CD4-positive, alpha-beta T cell treated with Interferon alpha-2 for 1 hour (primary cell): Measurements from ENCODE around the gene PHKB.

Experiments used
- DNase-seq, 2 donors: peaks; one replicate each; pipeline ENCODE4 v3.0.0-alpha.2; 2020 to 2022

The PHKB gene

DNA sequence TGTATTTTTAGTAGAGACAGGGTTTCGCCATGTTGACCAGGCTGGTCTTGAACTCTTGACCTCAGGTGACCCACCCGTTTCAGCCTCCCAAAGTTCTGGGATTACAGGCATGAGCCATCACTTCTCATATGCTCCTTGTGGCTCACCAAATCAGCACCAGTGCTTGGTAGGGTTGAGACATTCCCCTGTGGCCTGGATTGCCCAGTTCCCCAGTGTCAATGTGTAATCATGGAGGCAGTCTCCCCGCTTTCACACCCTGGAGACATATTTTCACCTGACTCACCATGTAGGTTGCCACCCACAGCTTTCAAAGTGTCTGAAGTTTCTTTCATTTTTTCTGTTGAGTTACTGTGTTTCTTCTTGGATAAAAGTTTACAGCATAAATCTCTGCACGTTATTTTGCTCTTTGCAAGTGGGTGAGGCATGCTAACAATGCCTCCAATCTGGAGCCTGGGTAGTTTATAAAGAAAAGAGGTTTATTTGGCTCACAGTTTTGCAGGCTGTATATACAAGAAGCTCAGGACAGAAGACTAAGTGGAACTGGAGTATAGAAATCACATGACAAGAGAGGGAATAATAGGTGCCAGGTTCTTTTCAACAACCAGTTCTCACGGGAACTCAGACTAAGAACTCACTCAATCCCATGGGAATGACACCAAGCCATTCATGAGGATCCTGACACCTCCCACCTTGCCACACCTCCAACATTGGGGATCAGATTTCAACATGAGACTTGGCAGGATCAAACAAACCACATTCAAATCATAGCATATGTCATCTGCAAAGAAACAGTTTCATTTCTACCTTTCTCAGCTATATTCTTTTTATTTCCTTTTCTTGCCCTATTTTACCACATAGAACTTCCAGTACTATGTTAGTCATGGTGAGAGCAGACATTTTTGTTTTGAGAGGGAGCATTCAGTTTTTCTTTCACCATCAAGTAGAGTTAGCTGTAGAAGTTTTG lies 113.2 kb downstream of the PHKB start:
- peak in 1 of 2 donors; percentile 47 for DNase-seq

GRCh38 chr16:47577029-47577428 lies 115.9 kb downstream of the PHKB start:
- no peak for DNase-seq

DNA sequence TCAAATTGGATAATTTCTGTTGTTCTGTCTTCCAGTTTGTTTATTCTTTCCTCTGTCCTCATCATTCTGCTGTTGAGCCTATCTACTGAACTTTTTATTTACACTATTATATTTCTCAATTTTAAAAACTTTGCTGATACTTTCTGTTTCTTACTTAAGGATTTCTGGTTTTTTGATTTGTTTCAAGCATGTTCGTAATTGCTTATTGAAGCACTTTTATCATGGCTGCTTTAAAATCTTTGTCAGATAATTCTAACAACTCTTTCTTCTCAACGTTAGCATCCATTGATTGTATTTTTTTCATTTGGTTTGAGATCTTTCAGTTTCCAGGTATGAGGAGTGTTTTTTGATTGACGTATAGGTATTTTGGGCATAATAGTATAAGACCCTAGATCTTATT lies 116.9 kb downstream of the PHKB start:
- DNase-seq, result no peak

GRCh38 chr16:47578573-47578972 lies 117.4 kb downstream of the PHKB start:
- no peak for DNase-seq

DNA sequence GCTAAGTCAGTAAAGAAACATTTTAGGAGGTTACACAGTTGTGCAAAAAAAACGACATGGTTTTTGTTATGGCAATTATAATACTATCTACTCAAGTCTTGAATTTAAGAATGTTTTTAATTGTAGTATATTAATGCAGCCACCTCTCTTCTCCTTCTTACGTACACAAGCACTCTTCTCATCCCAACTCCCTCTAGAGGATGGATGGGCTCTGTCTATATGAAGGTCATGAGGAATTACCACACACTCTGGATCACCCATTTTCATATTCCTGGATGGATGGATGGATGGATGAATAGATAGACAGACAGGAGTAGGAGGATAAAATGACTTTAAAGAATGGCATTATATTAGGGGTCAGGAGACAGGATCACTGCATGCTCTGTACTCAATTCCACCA lies 120.0 kb downstream of the PHKB start:
- DNase-seq, result no peak

- DNase-seq, result no peak
These were observed 123.5 kb downstream of the PHKB start for GRCh38 chr16:47584464-47585225.

GRCh38 chr16:47586121-47586520 lies 125.0 kb downstream of the PHKB start:
- DNase-seq, result no peak

- no peak for DNase-seq
These were observed 129.3 kb downstream of the PHKB start for GRCh38 chr16:47590472-47590871.

DNA sequence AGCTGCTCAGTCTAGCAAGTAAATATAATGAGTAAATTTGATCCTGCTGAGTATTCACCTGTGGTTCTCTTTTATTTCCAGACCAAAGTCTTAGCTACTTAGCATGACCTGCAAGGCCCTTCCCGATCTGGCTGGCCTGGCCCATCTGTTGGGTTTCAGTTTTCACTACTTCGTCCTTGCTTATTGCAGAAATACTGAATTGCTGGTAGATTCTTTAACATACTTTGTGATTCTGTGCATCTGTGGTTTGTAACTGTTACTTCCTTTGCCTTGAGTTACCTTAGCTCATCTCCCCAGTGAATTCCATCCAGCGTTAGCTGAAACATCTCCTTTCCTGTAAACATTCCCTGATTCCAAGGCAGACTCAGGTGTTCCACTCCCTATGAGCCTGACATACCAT lies 131.1 kb downstream of the PHKB start:
- DNase-seq, result peak in 1 of 2 donors; percentile 9

DNA sequence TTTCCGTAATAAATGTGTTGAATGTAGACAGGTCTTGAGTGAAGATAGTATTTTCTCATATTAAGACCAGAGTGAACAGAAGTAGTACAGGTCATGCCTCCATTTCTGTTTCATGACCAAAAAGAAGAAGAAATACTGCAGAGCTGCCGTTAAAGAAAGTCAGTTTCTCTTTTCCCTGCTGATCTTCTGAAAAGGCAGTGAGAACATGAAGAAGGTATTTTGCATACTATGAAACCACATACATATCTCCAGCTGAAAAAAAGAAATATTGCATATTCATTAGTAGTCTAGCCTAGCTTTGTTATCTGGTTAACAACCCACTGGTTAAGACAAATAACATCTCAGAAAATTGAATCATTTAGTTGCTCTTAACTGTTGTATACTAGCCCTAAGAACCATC lies 138.4 kb downstream of the PHKB start:
- DNase-seq, result no peak

GRCh38 chr16:47600376-47600775 lies 139.2 kb downstream of the PHKB start:
- no peak for DNase-seq

DNA sequence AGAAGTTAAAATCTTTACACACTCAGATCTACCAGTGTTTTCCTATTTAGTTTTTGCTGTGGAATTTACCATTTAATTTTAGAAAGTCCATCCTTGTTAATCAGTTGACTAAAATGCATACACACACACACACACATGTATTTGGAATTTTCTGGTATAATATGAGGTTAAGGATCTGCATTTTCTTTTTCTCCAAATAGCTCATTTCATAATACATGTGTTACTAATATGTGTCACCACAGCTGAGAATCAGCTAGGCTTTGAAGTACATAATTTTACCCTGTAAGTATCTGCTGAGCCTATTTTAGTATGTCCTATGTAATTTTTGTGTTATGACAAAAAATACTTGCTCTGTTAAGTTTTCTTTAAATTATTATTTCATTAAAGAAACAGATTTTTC lies 143.2 kb downstream of the PHKB start:
- no peak for DNase-seq

- DNase-seq, result no peak
These were observed 149.9 kb downstream of the PHKB start for GRCh38 chr16:47611042-47611441.

GRCh38 chr16:47611848-47612493 lies 150.8 kb downstream of the PHKB start:
- DNase-seq, result no peak

DNA sequence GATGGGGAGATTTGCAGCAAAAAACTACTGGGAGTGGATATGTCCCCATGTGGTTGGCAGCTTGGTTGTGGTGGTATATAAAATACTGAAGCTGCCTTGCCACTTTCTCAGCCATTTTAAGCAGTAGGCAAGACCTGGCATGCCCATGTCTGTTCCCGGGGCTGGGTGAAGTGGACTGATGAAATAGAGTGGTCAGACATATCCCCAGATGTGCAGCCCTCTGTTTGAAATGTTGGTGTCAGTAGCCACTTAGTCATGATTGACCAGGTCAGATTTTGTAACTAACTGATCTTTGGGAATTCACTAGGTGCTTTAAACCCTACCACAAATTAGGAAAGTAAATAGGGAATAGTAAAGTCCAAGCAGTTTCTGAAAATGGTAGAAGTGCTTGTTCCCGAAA lies 151.6 kb downstream of the PHKB start:
- no peak for DNase-seq

GRCh38 chr16:47613251-47613650 lies 152.1 kb downstream of the PHKB start:
- no peak for DNase-seq

DNA sequence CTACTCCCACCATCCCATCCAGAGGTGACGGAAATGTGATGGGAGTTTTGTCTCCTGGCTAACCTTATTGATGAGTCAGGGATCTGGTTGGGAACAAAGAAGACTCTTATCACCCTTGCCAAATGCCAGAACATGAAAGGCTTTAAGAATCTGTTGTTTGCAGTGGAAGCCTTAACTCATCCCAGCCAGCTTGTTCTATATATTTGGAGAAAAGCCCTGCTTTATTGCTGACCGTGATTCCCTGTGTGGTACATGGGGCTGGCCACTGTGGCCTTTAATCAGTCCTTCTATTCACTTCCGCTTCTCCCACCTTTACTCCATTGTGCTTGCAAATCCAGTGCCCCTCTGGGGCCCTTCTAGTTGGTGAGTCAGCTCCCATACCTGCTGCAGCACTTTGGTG lies 156.6 kb downstream of the PHKB start:
- DNase-seq, result no peak

GRCh38 chr16:47622451-47623176 lies 161.5 kb downstream of the PHKB start:
- no peak for DNase-seq

DNA sequence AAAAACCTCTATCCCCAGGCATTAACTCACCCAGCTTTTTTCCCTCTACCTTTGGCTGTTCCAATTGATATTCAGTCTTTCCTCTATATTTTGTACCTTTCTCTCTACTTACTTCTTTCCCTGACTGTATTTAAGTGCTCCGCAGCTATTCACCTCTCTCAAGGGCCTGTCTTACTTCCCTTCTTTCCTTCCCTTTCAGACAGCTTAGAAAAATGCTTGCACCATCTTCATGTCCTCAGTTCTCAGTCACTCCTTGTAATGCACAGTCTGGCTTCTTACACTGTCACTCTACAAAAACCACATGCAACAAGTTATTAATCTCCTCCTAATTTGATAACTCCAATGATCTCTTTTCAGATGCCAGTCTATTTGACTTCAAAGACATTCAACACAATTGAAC lies 163.4 kb downstream of the PHKB start:
- no peak for DNase-seq

DNA sequence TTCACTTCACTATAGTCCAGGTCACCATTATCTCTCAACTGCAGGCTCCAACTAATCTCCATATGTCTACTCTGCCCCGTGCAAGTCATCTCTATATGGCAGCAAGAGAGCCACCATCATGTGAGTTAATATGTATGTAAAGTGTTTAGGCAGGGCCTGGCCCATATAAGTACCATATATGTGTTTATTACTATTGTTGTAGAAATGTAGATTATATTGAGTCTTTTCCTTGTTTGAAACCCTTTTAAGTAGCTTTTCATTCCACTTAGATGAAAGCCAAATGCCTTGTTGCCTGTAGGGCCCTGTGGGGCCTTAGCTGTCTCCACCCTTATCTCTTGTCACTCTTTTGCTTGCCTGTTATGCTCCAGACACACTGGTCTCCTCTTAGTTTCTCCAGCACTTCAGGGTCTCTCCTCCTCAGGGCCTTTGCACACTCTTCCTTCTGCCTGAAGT lies 164.0 kb downstream of the PHKB start:
- no peak for DNase-seq

DNA sequence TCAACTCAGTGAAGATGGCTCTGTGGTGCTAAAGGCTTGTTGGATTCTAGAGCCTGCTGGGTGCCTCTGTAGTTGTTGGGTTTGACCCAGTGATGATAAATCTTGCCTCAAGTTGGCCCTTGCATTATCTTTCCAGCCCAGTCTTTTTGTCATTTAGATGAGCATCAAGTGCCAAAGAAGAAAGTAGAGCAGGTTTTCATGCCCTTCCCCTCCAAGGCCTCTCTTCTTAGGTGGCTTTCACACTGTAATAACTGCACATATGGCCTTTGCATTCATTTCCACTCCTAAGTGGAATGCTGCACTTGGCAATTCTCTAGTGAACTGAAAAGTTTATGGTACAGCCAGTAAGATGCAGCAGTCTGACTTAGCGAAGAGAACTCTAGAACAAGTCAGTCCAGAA lies 165.1 kb downstream of the PHKB start:
- no peak for DNase-seq

DNA sequence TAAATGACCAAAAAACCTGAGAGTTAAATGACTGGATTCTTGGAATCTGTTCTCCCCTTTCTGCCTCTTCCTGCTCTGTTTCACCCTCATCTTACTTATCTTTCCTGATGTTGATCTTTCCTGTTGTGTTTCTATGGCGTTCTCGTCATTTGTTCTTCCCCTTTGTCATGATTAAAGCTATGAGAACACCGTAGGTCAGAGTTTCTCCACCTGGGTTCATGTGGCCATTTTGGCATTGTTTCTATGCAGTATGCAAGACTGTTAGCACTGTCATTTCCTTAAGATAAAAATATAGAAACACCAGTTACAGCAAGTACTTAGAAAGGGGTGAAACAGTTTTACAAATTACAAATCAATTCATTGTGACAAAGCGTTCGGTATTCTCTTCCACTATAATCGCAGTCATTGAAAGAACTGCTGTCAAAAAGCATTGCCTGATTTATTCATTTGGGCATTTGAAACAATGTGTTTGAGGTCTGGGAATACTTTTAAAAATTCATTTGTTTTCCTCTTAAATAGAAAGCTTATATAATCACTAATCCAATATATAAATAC lies 166.0 kb downstream of the PHKB start:
- no peak for DNase-seq
